ENCODE data around the gene ZBTB7C. TPM values are rescaled to one million over a fixed set of nuclear protein-coding genes. Genes with fewer than 3 reads are reported as not detected.

The ZBTB7C gene
- polyA plus RNA-seq, 2 of the 4 experiments (the other 2 are of a cell fraction) = 0.10 to 0.12 TPM

DNA sequence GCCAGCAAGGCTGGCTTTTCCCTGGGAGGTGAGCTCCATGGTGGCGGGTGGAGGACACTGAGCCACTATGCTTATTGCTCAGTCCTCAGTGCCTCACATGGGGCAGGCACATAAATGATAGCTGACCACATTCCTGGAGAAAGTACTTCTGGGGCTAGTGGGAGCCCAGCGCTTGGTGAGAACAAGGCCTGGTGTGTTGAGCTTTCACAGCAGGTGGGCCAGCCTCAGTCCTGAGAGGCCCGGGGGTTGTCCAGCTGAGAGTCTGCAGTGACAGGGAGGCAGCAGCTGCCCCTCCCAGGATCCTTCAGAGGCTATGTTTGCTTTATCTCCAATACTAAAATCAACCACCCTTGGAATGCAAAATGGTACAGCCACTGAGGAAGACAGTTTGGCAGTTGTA is 217.7 kb downstream of the ZBTB7C start:
- ChIA-PET POLR2A (no interaction called here), CTCF (interaction anchor here (0.6 kb wide), 1 partner anchor 255 kb away, joined by 3 read pairs; no protein-coding TSS in a partner anchor)
- no peak for DNase-seq (ENCODE audit: low read depth in 1 of 2, low spot score in 1 of 2)
- Histone ChIP-seq H3K9me3 (no peaks in the 10 kb centered on the region), H3K4me1 (no peaks in the 10 kb centered on the region), H3K27ac (no peak overlapping the region), H3K4me2 (no peak overlapping the region), H3K4me3 (no peak overlapping the region)
- FAIRE-seq = no peak
- no peak for TF ChIP-seq CBX8 (IDR thresholded peaks at IDR 0.05)
- TF ChIP-seq, protein P1, sequence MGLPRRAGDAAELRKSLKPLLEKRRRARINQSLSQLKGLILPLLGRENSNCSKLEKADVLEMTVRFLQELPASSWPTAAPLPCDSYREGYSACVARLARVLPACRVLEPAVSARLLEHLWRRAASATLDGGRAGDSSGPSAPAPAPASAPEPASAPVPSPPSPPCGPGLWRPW (IDR thresholded peaks at IDR 0.05) = no peak
- no peak for TF ChIP-seq SREBF2 (IDR thresholded peaks at IDR 0.05)
- TF ChIP-seq RARB (CRISPR knock-in tag; IDR thresholded peaks at IDR 0.05) = no peak
- no peak for TF ChIP-seq E2F6 (IDR thresholded peaks at IDR 0.05; ENCODE audit: borderline replicate concordance, low read depth)
- no peak for ATAC-seq
- WGBS (ENCODE audit: missing lambda C conversion rate) = 85% methylated on average over 2 of the region's 3 CpGs

GRCh38 chr18:48190994-48191393 is 218.2 kb downstream of the ZBTB7C start:
- 74% methylated on average over 3 of the region's 7 CpGs for WGBS (ENCODE audit: missing lambda C conversion rate)
- ChIA-PET POLR2A (no interaction called here), CTCF (no interaction called here)
- Histone ChIP-seq H3K4me1 (no peaks in the 10 kb centered on the region), H3K4me3 (no peak overlapping the region), H3K27ac (no peak overlapping the region), H3K9me3 (no peaks in the 10 kb centered on the region), H3K4me2 (no peak overlapping the region)
- TF ChIP-seq, protein P1 (IDR thresholded peaks at IDR 0.05) = no peak
- TF ChIP-seq, protein P2, sequence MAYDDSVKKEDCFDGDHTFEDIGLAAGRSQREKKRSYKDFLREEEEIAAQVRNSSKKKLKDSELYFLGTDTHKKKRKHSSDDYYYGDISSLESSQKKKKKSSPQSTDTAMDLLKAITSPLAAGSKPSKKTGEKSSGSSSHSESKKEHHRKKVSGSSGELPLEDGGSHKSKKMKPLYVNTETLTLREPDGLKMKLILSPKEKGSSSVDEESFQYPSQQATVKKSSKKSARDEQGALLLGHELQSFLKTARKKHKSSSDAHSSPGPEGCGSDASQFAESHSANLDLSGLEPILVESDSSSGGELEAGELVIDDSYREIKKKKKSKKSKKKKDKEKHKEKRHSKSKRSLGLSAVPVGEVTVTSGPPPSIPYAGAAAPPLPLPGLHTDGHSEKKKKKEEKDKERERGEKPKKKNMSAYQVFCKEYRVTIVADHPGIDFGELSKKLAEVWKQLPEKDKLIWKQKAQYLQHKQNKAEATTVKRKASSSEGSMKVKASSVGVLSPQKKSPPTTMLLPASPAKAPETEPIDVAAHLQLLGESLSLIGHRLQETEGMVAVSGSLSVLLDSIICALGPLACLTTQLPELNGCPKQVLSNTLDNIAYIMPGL (CRISPR knock-in tag; IDR thresholded peaks at IDR 0.05; ENCODE audit: borderline replicate concordance) = no peak
- TF ChIP-seq RARB (CRISPR knock-in tag; IDR thresholded peaks at IDR 0.05) = no peak
- no peak for TF ChIP-seq NR3C1 (IDR thresholded peaks at IDR 0.05)
- TF ChIP-seq, protein P3, sequence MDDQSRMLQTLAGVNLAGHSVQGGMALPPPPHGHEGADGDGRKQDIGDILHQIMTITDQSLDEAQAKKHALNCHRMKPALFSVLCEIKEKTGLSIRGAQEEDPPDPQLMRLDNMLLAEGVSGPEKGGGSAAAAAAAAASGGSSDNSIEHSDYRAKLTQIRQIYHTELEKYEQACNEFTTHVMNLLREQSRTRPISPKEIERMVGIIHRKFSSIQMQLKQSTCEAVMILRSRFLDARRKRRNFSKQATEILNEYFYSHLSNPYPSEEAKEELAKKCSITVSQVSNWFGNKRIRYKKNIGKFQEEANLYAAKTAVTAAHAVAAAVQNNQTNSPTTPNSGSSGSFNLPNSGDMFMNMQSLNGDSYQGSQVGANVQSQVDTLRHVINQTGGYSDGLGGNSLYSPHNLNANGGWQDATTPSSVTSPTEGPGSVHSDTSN (IDR thresholded peaks at IDR 0.05) = no peak
- no peak for TF ChIP-seq CHD2 (IDR thresholded peaks at IDR 0.05; ENCODE audit: low read length, partially characterized antibody)
- TF ChIP-seq REST (IDR thresholded peaks at IDR 0.05) = no peak
- TF ChIP-seq MAZ (IDR thresholded peaks at IDR 0.05; ENCODE audit: borderline replicate concordance, low read depth, low read length) = no peak
- no peak for TF ChIP-seq POLR2A (IDR thresholded peaks at IDR 0.05; ENCODE audit: low read length)
- no peak for TF ChIP-seq MAFK (IDR thresholded peaks at IDR 0.05; ENCODE audit: partially characterized antibody)
- ATAC-seq = no peak
- no peak for DNase-seq (ENCODE audit: low read depth in 1 of 2, low spot score in 1 of 2)
- no peak for FAIRE-seq

DNA sequence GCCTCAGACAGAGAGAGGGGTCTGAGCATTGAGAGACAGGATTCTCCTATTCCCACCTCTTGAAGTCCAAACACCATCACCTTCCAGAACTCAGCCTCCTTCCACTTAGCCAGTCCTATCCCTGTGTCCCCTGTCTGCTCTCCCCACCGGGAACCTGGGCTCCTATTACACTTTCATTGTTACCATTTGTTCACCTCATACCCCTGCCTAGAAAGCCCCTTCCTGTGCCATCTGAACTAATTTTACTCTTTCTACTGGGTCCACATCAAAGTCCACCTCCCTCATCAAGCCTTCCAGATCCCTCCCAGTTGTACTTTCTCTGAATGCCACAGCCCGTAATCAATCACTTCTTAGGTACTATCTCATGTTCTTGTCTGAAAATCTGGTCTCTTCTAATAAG is 220.6 kb downstream of the ZBTB7C start:
- Histone ChIP-seq H3K27ac (no peak overlapping the region), H3K4me1 (no peaks in the 10 kb centered on the region), H3K9me3 (no peaks in the 10 kb centered on the region), H3K4me3 (no peak overlapping the region), H3K4me2 (no peak overlapping the region)
- POLR2A ChIA-PET = no interaction called here
- ATAC-seq (no peak), DNase-seq (ENCODE audit: low read depth in 1 of 2, low spot score in 1 of 2) (no peak), FAIRE-seq (no peak)
- WGBS (ENCODE audit: missing lambda C conversion rate) = 30% methylated on average over 2 of the region's 2 CpGs
- CTCF ChIA-PET = interaction anchor here (1.0 kb wide), 1 partner anchor 17 kb away, joined by 3 read pairs; no protein-coding TSS in a partner anchor
- TF ChIP-seq, protein P1 (IDR thresholded peaks at IDR 0.05) = no peak
- TF ChIP-seq, protein P3 (IDR thresholded peaks at IDR 0.05) = no peak
- no peak for TF ChIP-seq RCOR1 (IDR thresholded peaks at IDR 0.05; ENCODE audit: low read depth, low read length)
- TF ChIP-seq HOXA7 (CRISPR knock-in tag; IDR thresholded peaks at IDR 0.05) = no peak
- TF ChIP-seq ZNF302 (CRISPR knock-in tag; IDR thresholded peaks at IDR 0.05) = no peak
- TF ChIP-seq, protein P2 (CRISPR knock-in tag; IDR thresholded peaks at IDR 0.05; ENCODE audit: borderline replicate concordance) = no peak
- no peak for TF ChIP-seq ZC3H11A (IDR thresholded peaks at IDR 0.05)
- TF ChIP-seq RARB (CRISPR knock-in tag; IDR thresholded peaks at IDR 0.05) = no peak
- no peak for TF ChIP-seq KDM5A (IDR thresholded peaks at IDR 0.05)
- TF ChIP-seq ESRRA (IDR thresholded peaks at IDR 0.05; ENCODE audit: borderline replicate concordance, low read length) = no peak
- no peak for TF ChIP-seq FOSL2 (IDR thresholded peaks at IDR 0.05)
- TF ChIP-seq FOSL2 (CRISPR knock-in tag; IDR thresholded peaks at IDR 0.05) = no peak
- TF ChIP-seq MYC (IDR thresholded peaks at IDR 0.05; ENCODE audit: borderline replicate concordance, low read length) = no peak

Measured in A549 (cell line).